GM19043 (cell line): ENCODE measurements around the gene ASAP3.

Experiments
- ATAC-seq: cut with Tn5 transposase; IDR thresholded peaks from one replicate; pipeline ENCODE4 v1.9.1; 2021; ENCODE audit warnings: low read depth; ENCODE audit not compliant: unreplicated experiment

ASAP3 gene

DNA sequence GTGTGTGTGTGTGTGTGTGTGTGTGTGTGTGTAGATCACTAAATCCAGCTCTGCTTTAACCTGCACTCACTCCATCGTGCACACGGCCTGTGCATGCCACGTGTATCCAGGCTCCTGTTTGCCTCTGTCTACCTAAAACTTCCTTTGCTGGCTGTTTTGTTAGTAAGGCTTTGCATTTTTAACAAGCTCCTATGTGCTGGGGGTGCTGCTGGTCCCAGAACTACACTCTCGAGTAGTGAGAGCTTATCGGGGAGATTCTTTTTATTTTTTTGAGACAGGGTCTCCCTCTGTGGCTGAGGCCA is 58.8 kb downstream of the ASAP3 start:
- ATAC-seq: no peak

DNA sequence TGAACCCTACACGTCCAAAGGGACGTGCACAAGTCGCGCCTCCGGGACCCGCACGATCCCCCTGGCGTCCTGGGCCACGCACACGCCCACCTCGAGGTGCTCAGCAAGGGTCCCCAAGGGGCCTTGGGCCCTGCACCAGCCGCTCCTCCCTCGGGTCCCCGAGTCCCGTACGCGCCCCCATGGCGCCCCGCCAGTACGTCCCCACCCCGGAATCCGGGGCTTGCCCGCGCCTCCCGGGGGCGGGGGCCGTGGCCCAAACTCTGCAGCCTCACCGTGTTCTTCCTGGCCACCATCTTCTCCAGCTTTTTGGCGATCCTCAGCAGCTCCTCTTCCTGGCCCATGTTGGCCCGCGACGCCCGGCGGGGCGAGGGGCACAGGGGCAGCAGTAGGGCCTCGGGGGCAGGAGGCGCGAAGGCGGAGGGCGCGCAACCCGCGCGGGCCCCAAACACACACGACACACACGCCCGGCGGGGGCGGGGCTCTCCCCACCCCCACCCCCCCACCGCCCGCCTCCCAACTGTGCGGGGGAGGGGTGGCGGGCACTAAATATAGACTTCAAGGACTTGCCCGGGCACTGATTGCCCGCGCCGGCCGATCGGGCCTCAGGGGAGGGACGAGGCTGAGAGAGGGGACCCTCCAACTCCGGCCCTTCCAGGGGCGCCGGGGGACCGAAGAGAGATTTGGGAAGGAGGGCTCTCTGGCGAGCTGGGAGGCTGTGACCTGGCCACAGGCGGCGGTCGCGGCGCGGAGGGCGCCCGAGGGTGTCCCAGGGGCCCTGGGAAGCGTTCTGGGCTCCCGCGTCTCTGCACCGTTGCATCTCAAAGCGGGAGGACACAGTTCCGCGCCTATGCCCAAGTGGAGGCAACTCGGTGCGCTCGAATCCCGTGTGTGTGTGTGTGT is 59.4 kb downstream of the ASAP3 start, which contains the start of gene TCEA3:
TCEA3 (minus strand) TSS at position 456 of the 900 bp plus-strand sequence; CDS start at position 341, 115 bp downstream.
- no peak for ATAC-seq

DNA sequence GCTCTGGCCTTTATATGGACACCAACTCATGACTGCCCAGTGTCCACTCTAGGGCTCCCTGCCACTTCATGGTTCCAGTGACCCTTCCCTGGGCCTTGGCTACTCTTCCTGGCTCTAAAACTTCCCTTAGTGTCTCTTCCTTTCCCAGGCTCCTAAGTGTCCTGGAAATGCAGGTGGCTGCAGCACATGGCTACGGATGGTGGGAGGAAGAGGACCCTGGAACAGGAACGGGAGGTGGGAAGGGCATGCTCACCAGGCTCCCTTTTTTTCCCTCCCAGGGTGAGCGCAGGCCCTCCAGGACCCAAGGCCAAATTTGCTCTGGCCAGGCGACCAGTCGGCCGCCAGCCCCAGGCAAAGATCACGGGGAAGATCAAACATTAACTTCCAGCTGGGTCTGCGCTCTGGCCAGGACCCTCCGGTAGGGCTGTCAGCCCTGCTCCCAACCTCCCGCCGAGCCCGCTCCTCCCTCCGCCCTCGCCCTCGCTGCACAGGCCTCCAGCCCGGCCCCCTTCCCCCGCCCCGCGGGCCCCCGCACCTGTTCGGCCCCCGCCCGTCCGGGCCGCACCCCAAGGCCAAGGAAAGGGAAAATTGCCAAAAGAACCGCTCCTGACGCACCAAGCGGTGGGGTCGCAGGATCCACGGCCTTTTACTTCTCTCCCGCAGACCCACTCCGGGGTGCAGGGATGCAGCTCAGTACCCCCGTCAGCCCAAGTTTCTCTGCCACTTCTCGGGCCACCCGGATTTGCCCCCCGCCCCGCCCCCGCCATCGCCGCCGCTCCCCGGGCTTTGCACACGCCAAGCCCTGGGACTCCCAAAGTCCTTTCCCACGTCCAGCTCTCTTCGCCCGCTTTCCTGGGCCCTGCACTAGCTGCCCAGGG is 60.3 kb downstream of the ASAP3 start:
- no peak for ATAC-seq

DNA sequence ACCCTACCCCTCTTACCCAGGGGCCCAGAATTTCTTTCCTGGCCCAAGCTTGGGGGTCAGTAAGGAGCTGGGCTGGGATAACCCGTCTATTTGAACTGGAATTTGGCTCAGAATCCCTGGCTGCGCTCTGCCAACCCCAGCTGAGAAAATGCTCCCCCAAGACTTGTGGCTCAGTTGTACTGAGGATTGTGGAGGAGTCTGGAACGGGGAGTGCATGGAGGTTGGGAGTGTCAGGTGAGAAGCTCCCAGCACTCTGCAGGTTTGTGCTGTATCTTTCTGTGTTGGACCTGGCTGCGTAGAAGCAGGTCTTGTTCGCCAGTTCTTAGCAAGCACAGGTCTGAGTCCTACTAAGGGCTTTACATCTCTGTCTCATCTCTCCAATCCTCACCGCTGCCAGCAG is 61.0 kb downstream of the ASAP3 start:
- no peak for ATAC-seq

DNA sequence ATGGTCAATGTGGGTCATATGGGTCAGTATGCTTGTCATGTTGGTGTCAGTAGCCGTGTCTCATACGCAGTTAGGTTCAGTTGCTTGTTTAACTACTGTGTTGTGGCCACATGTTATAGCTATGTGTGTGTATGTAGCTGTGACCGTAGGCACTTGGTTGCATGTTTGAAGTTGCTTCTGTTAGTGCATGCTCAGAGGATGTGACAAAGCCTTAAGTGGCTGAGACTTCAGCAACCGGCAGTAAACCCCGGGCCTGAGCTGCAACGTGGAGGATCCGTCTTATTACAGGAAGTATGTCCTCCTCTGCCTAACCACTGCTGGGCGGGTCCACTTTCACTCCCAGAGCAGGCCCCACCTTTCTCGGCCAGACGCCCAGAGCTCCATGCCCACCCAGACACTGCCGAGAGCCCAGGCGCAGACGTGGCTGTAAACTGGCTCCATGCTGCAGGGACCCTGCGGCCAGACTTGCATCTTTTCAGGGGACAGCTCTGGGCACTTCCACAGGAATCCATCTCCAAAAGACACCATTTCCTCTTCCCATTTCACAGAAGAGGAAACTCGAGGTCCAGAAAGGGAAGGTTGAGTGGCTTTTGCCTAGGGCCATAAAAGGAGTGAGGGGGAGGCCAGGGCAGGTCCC is 61.6 kb downstream of the ASAP3 start:
- ATAC-seq: no peak

DNA sequence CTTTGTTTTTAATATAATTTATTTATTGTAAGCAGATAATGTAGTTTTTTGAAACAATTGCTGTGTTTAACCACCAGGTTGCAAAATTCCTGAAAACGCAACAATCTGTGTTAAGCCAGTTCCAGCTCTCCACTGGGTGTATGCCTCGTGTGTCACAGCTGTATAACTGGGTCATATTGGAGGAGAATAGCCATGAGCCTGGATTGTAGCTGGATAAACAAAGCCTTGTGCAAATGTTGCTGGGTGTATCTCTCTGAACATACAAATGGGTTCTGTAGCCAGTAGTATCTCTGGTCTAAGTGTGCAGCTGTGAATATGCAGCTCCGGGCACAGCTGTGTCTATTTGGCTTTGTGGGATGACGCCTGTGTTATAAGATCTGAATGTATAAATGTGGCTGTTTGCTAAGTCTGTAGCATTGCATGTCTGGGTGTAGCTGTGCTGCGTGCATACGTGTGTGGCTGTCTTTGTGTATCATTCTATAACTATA is 62.2 kb downstream of the ASAP3 start:
- no peak for ATAC-seq

DNA sequence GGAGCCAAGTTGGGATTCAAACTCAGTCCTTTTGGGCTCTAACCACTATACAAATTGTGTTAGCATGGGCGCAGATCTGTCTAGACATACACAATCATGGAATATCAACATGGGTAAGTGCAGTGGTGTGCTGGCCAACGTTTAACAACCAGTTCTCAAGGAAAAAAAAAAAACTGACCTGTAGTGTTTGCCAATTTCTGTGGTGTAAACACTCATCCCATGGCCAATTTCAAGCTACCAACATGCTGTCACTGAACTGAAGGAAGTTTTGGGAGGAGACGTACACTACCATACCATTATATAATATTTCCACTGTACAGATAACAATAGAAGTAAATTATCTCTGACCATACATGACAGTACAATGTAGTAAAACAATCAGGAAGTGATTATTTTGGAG is 62.6 kb downstream of the ASAP3 start:
- no peak for ATAC-seq

DNA sequence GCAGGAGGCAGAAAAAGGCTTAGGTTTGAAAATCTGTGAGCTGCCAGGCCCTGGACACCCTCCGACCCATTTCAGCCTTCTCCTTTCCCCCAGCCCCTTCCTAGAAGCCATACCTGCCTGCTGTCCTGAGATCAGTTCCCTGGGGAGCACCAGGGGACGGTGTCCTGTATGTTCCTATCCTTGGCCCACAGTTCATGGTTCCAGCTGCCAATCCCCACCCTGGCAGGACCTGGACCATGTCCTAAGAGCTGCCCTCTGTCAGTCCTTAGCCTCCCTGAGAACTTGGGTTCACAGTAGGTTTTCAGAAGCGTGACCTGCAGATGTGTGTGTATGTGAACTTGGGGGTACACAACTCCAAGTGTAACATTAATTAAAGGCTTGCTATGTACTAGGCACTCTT is 63.2 kb downstream of the ASAP3 start:
- ATAC-seq: no peak

DNA sequence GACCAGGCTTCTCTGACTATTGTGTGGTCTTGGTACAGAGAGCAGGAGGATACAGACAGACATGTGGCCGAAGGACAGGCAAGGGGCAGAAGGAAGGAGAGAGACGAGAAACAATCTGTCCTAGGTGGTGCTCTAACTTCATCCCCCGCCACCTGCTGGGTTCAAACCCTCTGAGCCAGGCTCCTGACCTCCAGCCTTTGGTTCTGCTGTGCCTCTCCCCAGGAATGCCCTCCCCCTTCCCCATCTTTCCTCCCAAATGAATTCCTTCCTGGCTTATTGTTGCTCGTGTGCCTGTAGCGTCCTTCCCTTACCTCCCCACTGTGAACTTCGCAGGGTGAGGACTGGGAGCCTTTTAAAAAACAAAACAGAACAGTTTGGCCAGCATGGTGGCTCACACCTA is 64.8 kb downstream of the ASAP3 start:
- ATAC-seq: no peak

DNA sequence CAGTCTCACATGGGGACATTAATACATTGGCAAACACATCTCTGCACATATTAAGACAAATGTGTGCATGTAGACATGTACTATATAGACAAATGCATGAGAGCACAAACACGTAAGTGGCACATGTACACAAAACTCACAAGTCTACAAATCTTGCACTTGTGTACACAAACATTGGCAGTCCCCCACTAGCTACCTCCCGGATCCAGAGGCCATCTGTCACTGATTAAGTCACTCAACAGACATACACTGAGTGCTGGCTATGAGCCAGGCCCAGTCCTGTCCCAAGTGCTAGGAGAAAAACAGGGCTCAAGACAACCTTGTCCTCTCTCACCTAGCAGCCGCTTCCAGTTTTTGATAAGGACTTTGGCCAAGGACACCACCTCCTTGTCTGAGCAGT is 66.4 kb downstream of the ASAP3 start:
- no peak for ATAC-seq

DNA sequence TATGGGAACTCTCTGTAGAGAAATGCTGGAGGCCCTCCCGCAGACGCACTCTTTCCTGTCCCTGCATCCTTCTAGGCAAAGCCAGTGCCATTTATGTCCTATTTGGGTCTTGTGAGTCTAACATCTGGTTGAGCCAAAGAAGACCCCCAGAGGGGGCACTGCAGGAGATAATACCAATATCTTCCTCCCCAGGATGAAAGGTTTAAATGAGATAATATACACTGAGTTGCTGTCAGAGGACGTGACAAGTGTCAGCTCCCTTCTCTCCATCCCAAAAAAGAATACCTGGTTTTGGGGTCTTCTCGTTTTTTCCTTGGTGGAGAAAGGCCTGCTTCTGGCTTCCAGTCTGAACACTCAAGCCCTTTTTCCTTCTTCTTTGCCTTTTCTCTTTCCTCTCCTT is 67.0 kb downstream of the ASAP3 start:
- no peak for ATAC-seq

DNA sequence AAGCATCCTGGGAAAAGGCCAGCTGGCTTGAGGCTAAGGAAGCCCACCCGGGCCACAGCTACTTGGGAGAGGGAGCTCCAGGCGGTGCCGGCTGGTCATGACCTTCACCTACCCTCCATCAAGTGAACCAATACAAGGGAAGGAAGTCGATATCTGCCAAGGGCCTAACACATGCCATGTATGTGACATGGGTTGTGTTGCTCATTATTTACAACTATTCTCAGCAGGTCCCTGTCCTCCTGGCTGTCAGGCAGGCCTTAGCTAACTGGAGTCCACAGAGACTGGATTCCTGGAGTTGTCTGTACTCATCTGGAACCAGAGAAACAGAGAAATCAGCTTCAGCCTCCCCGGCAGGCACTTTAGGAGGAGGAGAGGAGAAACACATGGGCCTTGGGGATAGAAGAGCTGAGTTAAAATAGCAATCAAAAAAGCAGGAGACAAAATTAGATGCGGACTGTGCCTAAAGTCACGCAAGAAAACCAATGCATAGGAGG is 75.1 kb downstream of the ASAP3 start:
- ATAC-seq: no peak

DNA sequence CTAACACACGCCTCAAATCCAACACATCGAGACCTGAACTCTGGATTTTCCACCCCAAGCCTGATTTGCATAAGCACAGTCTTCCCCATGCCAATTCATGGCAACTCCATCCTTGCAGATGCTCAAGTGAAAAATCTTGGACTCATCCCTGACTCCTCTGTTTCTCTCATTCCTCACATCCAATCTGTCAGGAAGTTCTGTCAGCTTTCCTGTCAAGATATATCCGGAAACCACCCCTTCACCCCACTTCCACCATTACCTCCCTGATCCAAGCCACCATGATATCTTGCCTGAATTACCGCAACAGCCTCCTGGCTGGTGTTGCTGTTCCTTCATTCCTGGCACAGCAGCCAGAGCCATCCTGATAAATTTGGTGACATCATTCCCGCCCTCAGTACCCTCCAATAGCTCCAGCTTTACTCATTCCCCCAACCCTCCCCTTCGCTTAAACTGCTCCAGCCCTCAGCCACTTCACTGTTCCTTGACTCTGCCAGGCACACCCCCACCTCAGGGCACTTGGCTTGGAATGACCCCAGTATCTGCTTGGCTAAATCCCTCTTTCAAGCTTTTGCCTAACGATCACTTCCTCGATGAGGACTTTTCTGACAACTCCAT is 76.9 kb downstream of the ASAP3 start:
- no peak for ATAC-seq

DNA sequence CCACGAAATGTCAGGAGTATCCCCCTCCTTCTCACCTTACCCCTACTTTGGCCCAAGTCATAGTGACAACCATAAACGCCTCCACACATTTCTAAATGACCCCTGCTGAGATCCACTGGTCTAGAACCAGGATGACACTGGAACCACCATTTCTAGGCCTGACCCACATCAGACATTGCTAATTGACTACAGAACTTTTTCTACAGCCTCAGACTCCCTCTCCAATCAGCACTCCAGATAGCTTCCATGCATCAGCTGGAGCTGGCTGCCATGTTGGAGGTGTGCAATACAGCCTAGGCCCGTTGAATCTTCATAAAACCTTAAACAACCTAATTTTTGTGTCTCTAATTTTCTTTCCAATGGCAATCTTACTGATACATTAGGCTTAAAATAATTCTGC is 78.0 kb downstream of the ASAP3 start:
- ATAC-seq: no peak

DNA sequence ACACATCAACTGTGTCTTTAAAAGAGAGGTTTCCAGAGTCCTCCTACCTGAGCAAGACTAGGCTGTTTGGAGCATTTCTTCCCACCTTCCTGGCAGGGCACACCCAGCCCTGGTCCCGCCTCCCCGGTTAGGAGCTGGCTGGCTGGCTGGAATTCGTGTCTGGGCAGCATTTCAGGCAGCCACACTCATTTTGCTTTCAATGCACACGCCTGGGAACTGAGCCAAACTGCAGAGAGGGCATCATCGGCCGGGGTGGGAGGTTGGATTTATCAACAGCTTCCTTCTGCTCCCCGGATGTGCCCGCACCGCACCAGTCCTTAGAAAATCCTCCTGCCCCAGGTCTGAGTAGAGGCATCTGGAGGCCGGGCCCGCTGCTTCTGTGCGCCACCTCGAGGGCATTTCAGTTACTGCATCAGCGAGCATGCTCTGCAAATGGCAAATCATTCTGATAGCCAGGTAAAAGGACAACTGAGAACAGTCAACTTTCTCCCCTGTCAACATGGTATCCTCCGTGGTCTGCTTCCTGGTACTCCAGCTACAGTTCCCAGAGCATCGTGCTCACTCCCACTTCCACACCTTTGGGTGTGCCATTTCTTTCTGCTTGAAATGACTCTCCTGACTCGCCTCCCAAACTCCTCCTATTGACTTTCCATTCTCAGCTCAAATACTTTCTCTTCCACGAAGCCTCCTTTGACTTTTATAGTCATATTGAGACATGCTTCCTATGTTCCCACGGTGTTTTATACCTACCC is 80.1 kb downstream of the ASAP3 start:
- ATAC-seq: no peak

DNA sequence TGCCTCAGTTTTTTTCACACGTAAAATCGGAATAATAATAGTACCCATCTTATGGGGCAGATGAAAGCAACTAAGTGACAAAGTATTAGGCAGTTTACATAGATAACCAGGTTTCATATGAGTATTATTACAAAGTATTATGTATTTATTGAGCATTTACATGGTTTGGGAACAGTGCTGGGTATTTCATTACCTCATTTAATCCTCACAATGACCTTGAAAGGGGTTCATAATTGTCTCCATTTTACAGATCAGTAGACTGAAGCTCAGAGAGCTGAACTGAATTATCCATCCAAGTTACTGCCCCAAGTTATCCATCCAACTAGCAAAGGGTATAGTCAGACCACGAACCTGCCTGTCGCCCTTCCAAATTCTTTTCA is 80.6 kb downstream of the ASAP3 start:
- no peak for ATAC-seq

DNA sequence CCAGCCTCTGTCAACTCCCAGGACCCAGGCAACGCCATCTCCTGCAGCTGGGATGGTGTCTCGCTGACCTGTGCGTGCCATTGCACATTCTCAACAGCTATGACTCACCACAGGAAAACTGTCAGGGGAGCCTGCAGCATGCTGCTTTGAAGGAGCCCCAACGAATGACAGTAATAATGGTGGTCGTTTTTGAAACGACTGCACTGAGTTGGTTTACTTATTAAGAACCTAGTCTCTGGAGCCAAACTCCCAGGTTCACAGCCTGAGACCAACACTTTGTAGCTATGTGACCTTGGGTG is 81.0 kb downstream of the ASAP3 start:
- ATAC-seq: no peak

DNA sequence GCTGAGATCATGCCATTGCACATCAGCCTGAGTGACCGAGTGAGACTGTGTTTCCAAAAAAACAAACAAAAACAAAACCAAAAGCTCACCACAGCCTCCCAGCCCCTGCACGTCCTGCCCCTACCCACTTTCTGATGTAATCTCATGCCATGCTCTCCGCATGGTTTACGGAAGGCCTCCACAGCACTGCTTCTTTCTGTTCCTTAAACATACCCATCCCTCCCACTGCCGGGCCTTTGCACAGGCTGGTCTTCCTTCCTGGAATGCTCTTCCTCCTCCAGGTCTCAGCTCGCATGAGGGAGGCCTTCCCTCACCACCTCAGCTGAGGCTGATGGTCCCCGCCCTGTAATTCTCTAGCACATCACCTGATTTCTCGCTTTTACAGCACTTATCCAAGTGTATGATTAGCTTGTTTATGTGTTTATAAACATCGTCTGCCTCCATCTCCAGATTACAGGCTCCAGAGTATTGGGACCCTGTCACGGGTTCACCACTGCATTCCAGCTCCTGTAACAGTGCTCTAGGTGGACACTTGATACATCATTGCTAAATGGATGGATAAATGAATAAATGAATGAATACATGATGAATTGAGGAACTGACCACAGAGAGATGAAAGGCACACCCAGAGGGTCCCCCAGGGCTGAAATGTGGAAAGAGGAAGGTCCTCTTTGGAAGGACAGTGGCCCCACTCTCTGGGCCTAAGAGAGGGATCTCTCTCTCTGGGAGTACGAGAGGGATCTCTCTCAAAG is 81.5 kb downstream of the ASAP3 start:
- ATAC-seq: no peak

DNA sequence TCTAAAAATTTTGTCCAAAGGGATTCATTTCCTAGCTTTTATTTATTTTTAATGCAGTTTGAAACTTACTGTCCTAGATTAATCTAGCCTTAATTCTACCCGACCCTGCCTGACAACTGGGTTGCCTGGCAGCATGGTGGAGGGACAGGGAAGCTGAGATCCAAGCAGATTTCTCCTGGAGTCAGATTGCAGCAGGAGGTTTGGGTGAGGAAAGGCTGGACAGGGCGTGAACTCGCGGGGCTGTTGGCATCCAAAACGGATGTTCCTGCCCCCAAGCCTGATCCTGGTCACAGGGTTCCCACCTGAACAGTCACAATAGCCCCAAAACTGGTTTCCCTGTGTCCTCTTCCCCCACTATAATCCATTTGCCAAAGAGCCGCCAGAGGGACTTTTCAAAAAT is 82.7 kb downstream of the ASAP3 start:
- ATAC-seq: no peak
